ENCODE data around the gene RIPOR1. TPM values are rescaled to one million over a fixed set of nuclear protein-coding genes. Genes with fewer than 3 reads are reported as not detected.

RIPOR1 gene
- total RNA-seq, 2 donors from 2014 or later = 39.9 to 54.1 TPM

- Histone ChIP-seq H3K9me3 (ENCODE audit: control insufficient read depth, low read length) (no peaks in the 10 kb centered on the region), H3K4me3 (ENCODE audit: low read length) (no peak overlapping the region), H3K9ac (ENCODE audit: extremely low read depth, low read length, poor library complexity, severe bottlenecking) (no peak overlapping the region), H3K36me3 (ENCODE audit: control insufficient read depth, insufficient read depth, low read length) (peaks cover 48% of the 10 kb centered on the region), H3K27me3 (ENCODE audit: control insufficient read depth, insufficient read depth, low read length, poor library complexity, severe bottlenecking) (peaks cover 11% of the 10 kb centered on the region), H3K4me1 (ENCODE audit: control insufficient read depth, insufficient read depth, low read length) (no peaks in the 10 kb centered on the region), H3K27ac (ENCODE audit: low read depth, low read length) (no peak overlapping the region)
- no peak overlapping the region for H3K4me3 Mint-ChIP-seq
- peaks cover 48% of the 10 kb centered on the region for H3K36me3 Mint-ChIP-seq (ENCODE audit: low read depth)
- no peak overlapping the region for H3K27ac Mint-ChIP-seq
- TF ChIP-seq CTCF (conservative IDR thresholded peaks at IDR 0.05) = no peak
- H3K9me3 Mint-ChIP-seq = no peaks in the 10 kb centered on the region
- H3K4me1 Mint-ChIP-seq = peaks cover 14% of the 10 kb centered on the region
- WGBS, 2 experiments (ENCODE audit: insufficient coverage in 1 of 2, insufficient read length in 1 of 2) = 91 to 100% methylated on average over 1 of the region's 1 CpG
- no peak for DNase-seq
- H3K27me3 Mint-ChIP-seq (ENCODE audit: insufficient read depth) = peaks cover 37% of the 10 kb centered on the region
Measured at GRCh38 chr16:67540756-67541155, 12.1 kb downstream of the RIPOR1 start.

GRCh38 chr16:67541391-67542263 lies 13.0 kb downstream of the RIPOR1 start:
- Histone ChIP-seq H3K27ac (ENCODE audit: low read depth, low read length) (no peak overlapping the region), H3K4me1 (ENCODE audit: control insufficient read depth, insufficient read depth, low read length) (no peaks in the 10 kb centered on the region), H3K27me3 (ENCODE audit: control insufficient read depth, insufficient read depth, low read length, poor library complexity, severe bottlenecking) (peaks cover 3% of the 10 kb centered on the region), H3K9ac (ENCODE audit: extremely low read depth, low read length, poor library complexity, severe bottlenecking) (no peak overlapping the region), H3K4me3 (ENCODE audit: low read length) (no peak overlapping the region), H3K9me3 (ENCODE audit: control insufficient read depth, low read length) (no peaks in the 10 kb centered on the region), H3K36me3 (ENCODE audit: control insufficient read depth, insufficient read depth, low read length) (peaks cover 48% of the 10 kb centered on the region)
- peaks cover 28% of the 10 kb centered on the region for H3K27me3 Mint-ChIP-seq (ENCODE audit: insufficient read depth)
- no peak for TF ChIP-seq CTCF (conservative IDR thresholded peaks at IDR 0.05)
- peaks cover 50% of the 10 kb centered on the region for H3K36me3 Mint-ChIP-seq (ENCODE audit: low read depth)
- 93% methylated on average over 3 to 14 of the region's 14 CpGs for WGBS, 2 experiments (ENCODE audit: insufficient coverage in 1 of 2, insufficient read length in 1 of 2)
- H3K4me3 Mint-ChIP-seq = no peak overlapping the region
- no peak for DNase-seq
- no peak overlapping the region for H3K27ac Mint-ChIP-seq
- H3K9me3 Mint-ChIP-seq = no peaks in the 10 kb centered on the region
- H3K4me1 Mint-ChIP-seq = peaks cover 12% of the 10 kb centered on the region

GRCh38 chr16:67542464-67542863 lies 13.8 kb downstream of the RIPOR1 start:
- Histone ChIP-seq H3K36me3 (ENCODE audit: control insufficient read depth, insufficient read depth, low read length) (peaks cover 51% of the 10 kb centered on the region), H3K4me3 (ENCODE audit: low read length) (no peak overlapping the region), H3K9me3 (ENCODE audit: control insufficient read depth, low read length) (no peaks in the 10 kb centered on the region), H3K27ac (ENCODE audit: low read depth, low read length) (no peak overlapping the region), H3K9ac (ENCODE audit: extremely low read depth, low read length, poor library complexity, severe bottlenecking) (no peak overlapping the region), H3K27me3 (ENCODE audit: control insufficient read depth, insufficient read depth, low read length, poor library complexity, severe bottlenecking) (no peaks in the 10 kb centered on the region), H3K4me1 (ENCODE audit: control insufficient read depth, insufficient read depth, low read length) (no peaks in the 10 kb centered on the region)
- peaks cover 53% of the 10 kb centered on the region for H3K36me3 Mint-ChIP-seq (ENCODE audit: low read depth)
- H3K9me3 Mint-ChIP-seq = no peaks in the 10 kb centered on the region
- no peak overlapping the region for H3K4me3 Mint-ChIP-seq
- peaks cover 8% of the 10 kb centered on the region for H3K4me1 Mint-ChIP-seq
- H3K27ac Mint-ChIP-seq = no peak overlapping the region
- peaks cover 21% of the 10 kb centered on the region for H3K27me3 Mint-ChIP-seq (ENCODE audit: insufficient read depth)
- peak; percentile 79 for DNase-seq
- no peak for TF ChIP-seq CTCF (conservative IDR thresholded peaks at IDR 0.05)

All from endodermal cell (in vitro differentiated cells).